Activated naive CD4-positive, alpha-beta T cell treated with anti-CD3 and anti-CD28 coated beads for 36 hours (primary cell): Measurements from ENCODE around the gene GTF3C5. TPM values are rescaled to one million over a fixed set of nuclear protein-coding genes. Genes with fewer than 3 reads are reported as not detected.

Experiments used
- CTCF ChIA-PET: fragments of 350-600 bp; sonication (Branson Sonifier 250); formaldehyde crosslinking; loops from one replicate; lab custom pipeline; 2021; ENCODE audit warnings: antibody characterized with exemption; lab: Charles Lee
- DNase-seq: peaks from one replicate; pipeline ENCODE4 v3.0.0-alpha.2; 2020
- H3K27ac Mint-ChIP-seq: one replicate; pipeline ENCODE4 v1.8.0; 2021; ENCODE audit warnings: mild to moderate bottlenecking, mixed read lengths
- H3K27me3 Mint-ChIP-seq: one replicate; pipeline ENCODE4 v1.8.0; 2021; ENCODE audit warnings: low read depth, mixed read lengths
- H3K36me3 Mint-ChIP-seq: one replicate; pipeline ENCODE4 v1.8.0; 2021; ENCODE audit warnings: low read depth, mixed read lengths
- H3K4me1 Mint-ChIP-seq: one replicate; pipeline ENCODE4 v1.8.0; 2021; ENCODE audit warnings: low read depth, mixed read lengths
- H3K4me3 Mint-ChIP-seq: one replicate; pipeline ENCODE4 v1.8.0; 2021; ENCODE audit warnings: mild to moderate bottlenecking, moderate library complexity, mixed read lengths
- H3K9me3 Mint-ChIP-seq: one replicate; pipeline ENCODE4 v1.8.0; 2021; ENCODE audit warnings: mixed read lengths
- intact Hi-C: fragments of 100-400 bp; cut with micrococcal nuclease; formaldehyde crosslinking; loops from one replicate; pipeline ENCODE4 v1.15.1; 2023
- total RNA-seq, 2 experiments: library from RNA; stranded (reverse); gene quantifications; one replicate each; pipeline ENCODE4 v1.2.3, GENCODE V29; 2021

GTF3C5 gene
- total RNA-seq, 2 experiments from 2014 or later = 102 to 108 TPM

- intact Hi-C loops = no loop called here
- H3K36me3 Mint-ChIP-seq = no peaks in the 10 kb centered on the region
- no peak overlapping the region for H3K27ac Mint-ChIP-seq
- DNase-seq = no peak
- H3K9me3 Mint-ChIP-seq = no peaks in the 10 kb centered on the region
- no peaks in the 10 kb centered on the region for H3K4me1 Mint-ChIP-seq
- H3K4me3 Mint-ChIP-seq = no peak overlapping the region
- CTCF ChIA-PET = interaction anchor here (1.5 kb wide), 1 partner anchor 24 kb away, joined by 5 read pairs; the partner anchor contains the start of gene GFI1B
- H3K27me3 Mint-ChIP-seq = peaks cover 38% of the 10 kb centered on the region
These were observed 28.4 kb upstream of the GTF3C5 start for GRCh38 chr9:133002147-133003070.

DNA sequence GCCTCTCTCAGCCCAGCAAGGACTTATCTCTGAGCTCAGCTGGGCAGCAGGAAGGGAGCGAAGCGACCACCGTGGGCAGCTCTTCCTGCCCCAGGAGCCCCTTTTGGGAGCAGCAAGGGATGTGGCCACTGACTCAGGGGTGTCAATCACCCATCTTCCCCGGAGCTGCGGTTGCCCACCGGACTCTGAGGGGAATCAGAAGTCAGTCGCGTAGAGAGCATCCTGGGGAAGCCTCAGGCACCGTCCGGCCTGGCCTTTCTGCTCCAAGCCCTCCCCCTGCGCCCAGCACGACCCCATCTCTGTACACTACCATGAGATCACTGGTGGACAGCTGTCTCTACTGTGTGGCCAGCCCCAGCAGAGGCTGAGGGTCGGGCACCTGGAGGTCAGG lies 27.7 kb upstream of the GTF3C5 start:
- CTCF ChIA-PET = interaction anchor here (1.5 kb wide), 1 partner anchor 25 kb away, joined by 5 read pairs; the partner anchor contains the start of gene GFI1B
- Mint-ChIP-seq H3K36me3 (no peaks in the 10 kb centered on the region), H3K27me3 (peaks cover 38% of the 10 kb centered on the region), H3K4me1 (no peaks in the 10 kb centered on the region), H3K27ac (no peak overlapping the region), H3K4me3 (no peak overlapping the region), H3K9me3 (no peaks in the 10 kb centered on the region)
- intact Hi-C loops = no loop called here
- DNase-seq = no peak

GRCh38 chr9:133003671-133004090 lies 27.1 kb upstream of the GTF3C5 start:
- no peaks in the 10 kb centered on the region for H3K4me1 Mint-ChIP-seq
- H3K36me3 Mint-ChIP-seq = no peaks in the 10 kb centered on the region
- intact Hi-C loops = no loop called here
- H3K27ac Mint-ChIP-seq = no peak overlapping the region
- CTCF ChIA-PET = interaction anchor here (1.5 to 2.7 kb wide), 2 partner anchors 19 to 25 kb away, joined by 5 to 13 read pairs; partner anchors contain the start of gene GFI1B
- H3K9me3 Mint-ChIP-seq = no peaks in the 10 kb centered on the region
- DNase-seq = no peak
- H3K4me3 Mint-ChIP-seq = no peak overlapping the region
- H3K27me3 Mint-ChIP-seq = peaks cover 38% of the 10 kb centered on the region

- Mint-ChIP-seq H3K27ac (no peak overlapping the region), H3K27me3 (peaks cover 38% of the 10 kb centered on the region), H3K36me3 (no peaks in the 10 kb centered on the region), H3K4me1 (no peaks in the 10 kb centered on the region), H3K4me3 (no peak overlapping the region), H3K9me3 (no peaks in the 10 kb centered on the region)
- CTCF ChIA-PET = interaction anchor here (1.2 to 2.7 kb wide), 2 partner anchors 18 to 131 kb away, joined by 3 to 13 read pairs; no protein-coding TSS in a partner anchor
- intact Hi-C loops = no loop called here
- no peak for DNase-seq
These were observed 26.5 kb upstream of the GTF3C5 start for GRCh38 chr9:133004091-133004998.

- Mint-ChIP-seq H3K9me3 (no peaks in the 10 kb centered on the region), H3K27ac (no peak overlapping the region), H3K36me3 (no peaks in the 10 kb centered on the region), H3K4me1 (no peaks in the 10 kb centered on the region), H3K27me3 (peaks cover 34% of the 10 kb centered on the region), H3K4me3 (no peak overlapping the region)
- CTCF ChIA-PET = interaction anchor here (0.6 to 2.7 kb wide), 4 partner anchors 17 to 169 kb away, joined by 3 to 13 read pairs (median 4); no protein-coding TSS in a partner anchor
- intact Hi-C loops = no loop called here
- no peak for DNase-seq
These were observed 25.6 kb upstream of the GTF3C5 start for GRCh38 chr9:133004999-133005760.

- Mint-ChIP-seq H3K36me3 (no peaks in the 10 kb centered on the region), H3K27me3 (peaks cover 28% of the 10 kb centered on the region), H3K4me3 (no peak overlapping the region), H3K27ac (no peak overlapping the region), H3K9me3 (no peaks in the 10 kb centered on the region), H3K4me1 (no peaks in the 10 kb centered on the region)
- CTCF ChIA-PET = interaction anchor here (0.6 to 2.7 kb wide), 2 partner anchors 16 to 25 kb away, joined by 5 to 13 read pairs; no protein-coding TSS in a partner anchor
- intact Hi-C loops = no loop called here
- no peak for DNase-seq
These were observed 24.8 kb upstream of the GTF3C5 start for GRCh38 chr9:133005957-133006356.

- Mint-ChIP-seq H3K27ac (no peak overlapping the region), H3K27me3 (peaks cover 28% of the 10 kb centered on the region), H3K9me3 (no peaks in the 10 kb centered on the region), H3K4me3 (no peak overlapping the region), H3K36me3 (no peaks in the 10 kb centered on the region), H3K4me1 (no peaks in the 10 kb centered on the region)
- CTCF ChIA-PET = no interaction called here
- no peak for DNase-seq
- intact Hi-C loops = no loop called here
These were observed 24.0 kb upstream of the GTF3C5 start for GRCh38 chr9:133006731-133007352.

GRCh38 chr9:133008406-133008805 lies 22.4 kb upstream of the GTF3C5 start:
- CTCF ChIA-PET = no interaction called here
- H3K36me3 Mint-ChIP-seq = no peaks in the 10 kb centered on the region
- no peaks in the 10 kb centered on the region for H3K4me1 Mint-ChIP-seq
- peaks cover 17% of the 10 kb centered on the region for H3K27me3 Mint-ChIP-seq
- intact Hi-C loops = no loop called here
- no peak for DNase-seq
- H3K27ac Mint-ChIP-seq = no peak overlapping the region
- H3K9me3 Mint-ChIP-seq = no peaks in the 10 kb centered on the region
- H3K4me3 Mint-ChIP-seq = no peak overlapping the region

- Mint-ChIP-seq H3K36me3 (no peaks in the 10 kb centered on the region), H3K4me3 (no peak overlapping the region), H3K27ac (no peak overlapping the region), H3K9me3 (no peaks in the 10 kb centered on the region), H3K4me1 (no peaks in the 10 kb centered on the region), H3K27me3 (peaks cover 13% of the 10 kb centered on the region)
- CTCF ChIA-PET = no interaction called here
- intact Hi-C loops = no loop called here
- DNase-seq = no peak
These were observed 22.0 kb upstream of the GTF3C5 start for GRCh38 chr9:133008824-133009223.

DNA sequence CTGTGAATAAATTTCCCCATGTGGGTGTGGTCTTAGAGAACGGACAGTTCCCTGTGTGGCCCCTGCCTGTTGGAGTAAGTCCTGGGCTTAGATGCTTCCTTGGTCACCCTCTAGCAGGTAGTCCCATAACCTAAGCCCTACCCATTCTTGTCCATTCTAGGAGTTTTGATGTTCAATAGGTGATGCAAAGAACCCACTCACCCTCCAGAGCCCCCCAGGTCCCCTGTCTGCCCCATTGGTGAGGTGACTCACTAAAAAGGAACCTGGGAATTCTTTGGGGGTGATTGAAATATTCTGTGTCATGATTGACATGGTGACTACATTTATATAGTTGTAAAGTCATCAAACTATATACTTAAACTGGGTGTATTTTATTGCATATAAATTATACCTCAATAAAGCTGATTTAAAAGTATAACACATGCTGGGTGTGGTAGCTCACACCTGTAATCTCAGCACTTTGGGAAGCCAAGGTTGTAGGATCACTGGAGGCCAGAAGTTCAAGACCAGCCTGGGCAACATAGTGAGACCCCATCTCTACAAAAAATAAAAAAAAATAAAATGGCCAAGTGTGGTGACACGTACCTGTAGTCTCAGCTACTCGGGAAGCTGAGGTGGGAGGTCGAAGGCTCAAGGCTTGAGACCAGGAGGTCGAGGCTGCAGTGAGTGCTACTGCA lies 20.8 kb upstream of the GTF3C5 start:
- Mint-ChIP-seq H3K36me3 (no peaks in the 10 kb centered on the region), H3K4me1 (no peaks in the 10 kb centered on the region), H3K4me3 (no peak overlapping the region), H3K27ac (no peak overlapping the region), H3K27me3 (peaks cover 10% of the 10 kb centered on the region), H3K9me3 (no peaks in the 10 kb centered on the region)
- DNase-seq = no peak
- CTCF ChIA-PET = interaction anchor here (0.7 kb wide), 1 partner anchor 12 kb away, joined by 4 read pairs; no protein-coding TSS in a partner anchor
- intact Hi-C loops = no loop called here

GRCh38 chr9:133014696-133015095 lies 16.1 kb upstream of the GTF3C5 start:
- Mint-ChIP-seq H3K4me3 (no peak overlapping the region), H3K4me1 (no peaks in the 10 kb centered on the region), H3K36me3 (no peaks in the 10 kb centered on the region), H3K27ac (no peak overlapping the region), H3K27me3 (no peaks in the 10 kb centered on the region), H3K9me3 (no peaks in the 10 kb centered on the region)
- intact Hi-C loops = no loop called here
- no peak for DNase-seq
- CTCF ChIA-PET = no interaction called here
